Gastroesophageal sphincter (tissue), 3 donors: ENCODE measurements around the gene AMZ1.

Experiments used
- POLR2A ChIP-seq, 2 donors: fragments of 450-650 bp; IDR thresholded peaks; one replicate each; pipeline ENCODE4 v1.6.1; 2017; ENCODE audit warnings: antibody characterized with exemption in 2 of 2, mild to moderate bottlenecking in 2 of 2, moderate library complexity in 1 of 2
- TF ChIP-seq, protein P1 (sequence below), 4 experiments: fragments of 200-600 bp in 2 of 4; fragments of 450-650 bp in 2 of 4; sonication (generic) in 1 of 4; IDR thresholded peaks; one replicate each; pipeline ENCODE4 v1.5.1; 2017 to 2019; ENCODE audit warnings: antibody characterized with exemption in 4 of 4, mild to moderate bottlenecking in 2 of 4, moderate library complexity in 2 of 4

DNA sequence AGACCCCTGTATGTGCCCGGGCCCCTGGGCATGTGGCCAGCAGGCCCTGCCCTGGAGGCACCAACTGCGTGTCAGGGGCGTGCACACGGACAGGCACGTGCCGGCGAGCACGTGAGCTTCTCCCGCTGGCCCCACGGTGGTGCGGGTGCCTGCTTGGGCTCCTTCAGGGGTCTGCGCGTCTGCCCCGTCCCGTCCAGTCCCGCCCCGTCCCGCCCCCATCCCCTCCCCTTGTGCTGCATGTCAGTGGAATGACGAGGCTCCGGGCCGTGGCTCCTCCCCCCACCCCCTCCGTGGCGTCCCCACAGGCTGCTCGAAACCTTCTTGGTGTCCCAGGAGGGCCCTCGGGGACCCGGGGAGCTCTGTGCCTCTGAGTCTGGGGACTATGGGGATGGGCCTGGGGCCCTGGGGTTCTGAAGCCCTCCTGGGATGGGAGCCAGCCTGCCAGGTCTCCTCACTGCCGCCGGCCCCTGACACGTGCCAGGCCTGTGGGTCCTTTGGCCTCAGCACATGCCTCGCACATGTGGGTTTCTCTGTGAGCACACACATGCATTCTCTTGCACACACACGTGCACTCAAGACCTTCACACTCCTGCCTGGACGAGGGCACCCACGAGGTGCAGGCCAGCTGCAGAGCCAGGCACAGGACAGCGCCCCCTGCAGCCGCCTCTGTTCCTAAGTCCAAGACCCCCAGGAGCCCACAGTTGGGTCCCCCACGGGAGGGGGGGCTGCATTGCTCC lies 27.5 kb upstream of the AMZ1 start:
- TF ChIP-seq POLR2A (IDR thresholded peaks at IDR 0.05) = no peak
- TF ChIP-seq, protein P1, sequence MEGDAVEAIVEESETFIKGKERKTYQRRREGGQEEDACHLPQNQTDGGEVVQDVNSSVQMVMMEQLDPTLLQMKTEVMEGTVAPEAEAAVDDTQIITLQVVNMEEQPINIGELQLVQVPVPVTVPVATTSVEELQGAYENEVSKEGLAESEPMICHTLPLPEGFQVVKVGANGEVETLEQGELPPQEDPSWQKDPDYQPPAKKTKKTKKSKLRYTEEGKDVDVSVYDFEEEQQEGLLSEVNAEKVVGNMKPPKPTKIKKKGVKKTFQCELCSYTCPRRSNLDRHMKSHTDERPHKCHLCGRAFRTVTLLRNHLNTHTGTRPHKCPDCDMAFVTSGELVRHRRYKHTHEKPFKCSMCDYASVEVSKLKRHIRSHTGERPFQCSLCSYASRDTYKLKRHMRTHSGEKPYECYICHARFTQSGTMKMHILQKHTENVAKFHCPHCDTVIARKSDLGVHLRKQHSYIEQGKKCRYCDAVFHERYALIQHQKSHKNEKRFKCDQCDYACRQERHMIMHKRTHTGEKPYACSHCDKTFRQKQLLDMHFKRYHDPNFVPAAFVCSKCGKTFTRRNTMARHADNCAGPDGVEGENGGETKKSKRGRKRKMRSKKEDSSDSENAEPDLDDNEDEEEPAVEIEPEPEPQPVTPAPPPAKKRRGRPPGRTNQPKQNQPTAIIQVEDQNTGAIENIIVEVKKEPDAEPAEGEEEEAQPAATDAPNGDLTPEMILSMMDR (IDR thresholded peaks at IDR 0.05) = no peak
